Urinary bladder (tissue), 4 donors: ENCODE data around the gene BLTP2. TPM values are rescaled to one million over a fixed set of nuclear protein-coding genes. Genes with fewer than 3 reads are reported as not detected.
"Not testable (repeated sequence)": the region's sequence is repeated elsewhere in the genome, so short reads cannot be mapped to it uniquely, and the experiment has no call there.

Source experiments
- DNase-seq: peaks from one replicate; pipeline ENCODE4 v3.0.0-alpha.2; 2015; ENCODE audit errors: extremely low spot score
- H3K27ac ChIP-seq: one replicate; pipeline ENCODE4 v1.5.1; 2013; ENCODE audit warnings: low read depth, mild to moderate bottlenecking, moderate library complexity
- H3K36me3 ChIP-seq: one replicate; pipeline ENCODE4 v1.6.1; 2013; ENCODE audit warnings: mild to moderate bottlenecking, moderate library complexity; ENCODE audit not compliant: insufficient read depth
- H3K4me1 ChIP-seq: one replicate; pipeline ENCODE4 v1.6.1; 2013; ENCODE audit warnings: mild to moderate bottlenecking, moderate library complexity; ENCODE audit not compliant: insufficient read depth
- H3K4me3 ChIP-seq: one replicate; pipeline ENCODE4 v1.5.1; 2013; ENCODE audit warnings: low read depth, low read length
- WGBS: extraction: QIAGEN DNeasy Blood & Tissue Kit; methylation state at CpG from one replicate; pipeline ENCODE4 v1.1.7; 2013; 5-methylcytosine and 5-hydroxymethylcytosine counted together
- polyA plus RNA-seq: library from polyadenylated mRNA; stranded (reverse); fragments of 200-250 nt; gene quantifications from one replicate; pipeline ENCODE4 v1.2.3, GENCODE V29; 2013
- total RNA-seq: library from RNA; depleted of rRNA; stranded (reverse); fragments of >200 nt; gene quantifications from one replicate; pipeline ENCODE4 v1.2.3, GENCODE V29; 2014
- donor health status: healthy with polysubstance abuse.
- donor health status: healthy.

The BLTP2 gene
- total and polyA plus RNA-seq, 2 donors = 42.1 to 66.6 TPM

DNA sequence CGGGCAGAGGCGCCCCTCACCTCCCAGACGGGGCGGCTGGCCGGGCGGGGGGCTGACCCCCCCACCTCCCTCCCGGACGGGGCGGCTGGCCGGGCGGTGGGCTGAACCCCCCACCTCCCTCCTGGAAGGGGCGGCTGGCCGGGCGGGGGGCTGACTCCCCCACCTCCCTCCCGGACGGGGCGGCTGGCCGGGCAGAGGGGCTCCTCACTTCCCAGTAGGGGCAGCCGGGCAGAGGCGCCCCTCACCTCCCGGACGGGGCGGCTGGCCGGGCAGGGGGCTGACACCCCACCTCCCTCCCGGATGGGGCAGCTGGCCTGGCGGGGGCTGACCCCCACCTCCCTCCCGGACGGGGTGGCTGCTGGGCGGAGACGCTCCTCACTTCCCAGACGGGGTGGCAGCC is 40.9 kb downstream of the BLTP2 start:
- WGBS = 95% methylated on average over 27 of the region's 31 CpGs
- not testable (repeated sequence) for H3K4me1 ChIP-seq, H3K4me3 ChIP-seq, H3K27ac ChIP-seq, H3K36me3 ChIP-seq, DNase-seq

GRCh38 chr17:28599311-28600184 is 45.4 kb downstream of the BLTP2 start:
- Histone ChIP-seq H3K27ac (peak overlapping the region; percentile 92), H3K4me3 (peak overlapping the region; percentile 38), H3K36me3 (no peaks in the 10 kb centered on the region), H3K4me1 (peaks cover 1% of the 10 kb centered on the region)
- WGBS = 5% methylated on average over 40 of the region's 40 CpGs
- DNase-seq = peak; percentile 42

GRCh38 chr17:28598799-28599310 is 46.1 kb downstream of the BLTP2 start, which contains the start of gene SPAG5:
TSS of gene SPAG5 (minus strand) at chr17:28599025. CDS start at chr17:28598946, 79 bp downstream.
- under 1% methylated on average over 44 of the region's 44 CpGs for WGBS
- Histone ChIP-seq H3K36me3 (no peaks in the 10 kb centered on the region), H3K4me3 (peak within 1 kb of the TSS; percentile 38), H3K27ac (peak within 1 kb of the TSS; percentile 92), H3K4me1 (peaks cover 1% of the 10 kb centered on the region)
- DNase-seq = peak; percentile 81

- DNase-seq = no peak
- Histone ChIP-seq H3K27ac (no peak overlapping the region), H3K4me3 (peak overlapping the region; percentile 38), H3K4me1 (peaks cover 1% of the 10 kb centered on the region), H3K36me3 (no peaks in the 10 kb centered on the region)
- 4% methylated on average over 17 of the region's 17 CpGs for whole genome bisulfite sequencing
Observed at GRCh38 chr17:28598389-28598788, 46.6 kb downstream of the BLTP2 start.

DNA sequence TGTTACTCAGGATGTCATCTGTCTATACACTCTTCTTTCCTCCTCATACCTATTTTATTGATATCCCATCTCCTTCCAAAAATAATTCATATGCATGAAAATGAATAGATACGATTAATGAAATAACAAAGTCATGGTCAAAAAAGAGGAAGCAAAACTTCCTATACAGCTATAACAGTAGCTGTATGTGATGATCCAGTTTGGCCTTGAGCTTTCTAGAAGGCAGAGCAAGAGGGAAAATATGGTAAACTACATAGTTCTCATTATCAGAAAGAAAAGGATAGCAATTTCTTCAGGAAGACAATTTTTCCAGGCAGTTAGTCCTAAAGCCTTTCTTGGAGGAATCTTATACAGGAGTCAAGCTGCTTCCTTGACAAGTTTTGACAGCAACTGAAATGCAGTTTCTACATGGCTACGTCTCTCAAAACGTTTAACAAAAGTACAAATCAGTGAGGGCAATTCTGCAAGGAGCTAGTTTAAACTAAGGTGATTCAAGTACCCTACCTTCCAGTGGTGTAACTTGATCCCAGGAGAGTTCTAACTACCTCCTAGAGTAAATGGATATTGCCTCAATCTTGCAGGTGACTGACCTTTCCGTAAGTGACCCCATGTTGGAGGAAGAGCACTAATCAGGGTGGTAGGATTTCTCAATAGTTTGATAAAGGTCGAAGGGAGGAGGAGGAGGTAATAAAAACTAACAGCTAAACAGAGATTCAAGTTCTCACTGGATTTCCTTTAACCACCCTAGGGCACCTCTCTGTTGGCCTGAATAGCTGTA is 47.2 kb downstream of the BLTP2 start:
- Histone ChIP-seq H3K4me1 (peaks cover 1% of the 10 kb centered on the region), H3K36me3 (no peaks in the 10 kb centered on the region), H3K4me3 (no peak overlapping the region), H3K27ac (no peak overlapping the region)
- DNase-seq = no peak
- WGBS = 37% methylated on average over 5 of the region's 5 CpGs

Other genes starting within 250 kb of the BLTP2 start
- 11.2 TPM for gene SLC46A1, start 238.9 kb downstream of the BLTP2 start, total RNA-seq
- gene SLC46A1, start 238.9 kb downstream of the BLTP2 start, polyA plus RNA-seq = 7.4 TPM
- not detected for gene SLC13A2, start 171.5 kb downstream of the BLTP2 start, total RNA-seq
- 0.03 TPM for gene SLC13A2, start 171.5 kb downstream of the BLTP2 start, polyA plus RNA-seq
- gene FOXN1, start 138.8 kb downstream of the BLTP2 start, total RNA-seq = 0.11 TPM
- 0.13 TPM for gene FOXN1, start 138.8 kb downstream of the BLTP2 start, polyA plus RNA-seq
- 15.2 TPM for gene UNC119, start 92.5 kb downstream of the BLTP2 start, total RNA-seq
- gene UNC119, start 92.5 kb downstream of the BLTP2 start, polyA plus RNA-seq = 24.4 TPM
- 21.1 TPM for gene PIGS, start 73.6 kb downstream of the BLTP2 start, total RNA-seq
- 64.4 TPM for gene PIGS, start 73.6 kb downstream of the BLTP2 start, polyA plus RNA-seq
- gene ALDOC, start 68.3 kb downstream of the BLTP2 start, total RNA-seq = 9.6 TPM
- gene ALDOC, start 68.3 kb downstream of the BLTP2 start, polyA plus RNA-seq = 34.2 TPM
- gene SPAG5, start 46.1 kb downstream of the BLTP2 start, total RNA-seq = 17.9 TPM
- gene SPAG5, start 46.1 kb downstream of the BLTP2 start, polyA plus RNA-seq = 2.7 TPM
- gene RSKR, start 31.0 kb downstream of the BLTP2 start, total RNA-seq = 13.0 TPM
- gene RSKR, start 31.0 kb downstream of the BLTP2 start, polyA plus RNA-seq = 2.4 TPM
- 35.8 TPM for gene SDF2, start 16.7 kb upstream of the BLTP2 start, total RNA-seq
- gene SDF2, start 16.7 kb upstream of the BLTP2 start, polyA plus RNA-seq = 73.1 TPM
- gene SUPT6H, start 17.0 kb upstream of the BLTP2 start, total RNA-seq = 47.2 TPM
- 42.1 TPM for gene SUPT6H, start 17.0 kb upstream of the BLTP2 start, polyA plus RNA-seq
- 1.7 TPM for gene PROCA1, start 66.7 kb upstream of the BLTP2 start, total RNA-seq
- gene PROCA1, start 66.7 kb upstream of the BLTP2 start, polyA plus RNA-seq = 1.8 TPM
- gene RAB34, start 72.7 kb upstream of the BLTP2 start, total RNA-seq = 63.7 TPM
- 170 TPM for gene RAB34, start 72.7 kb upstream of the BLTP2 start, polyA plus RNA-seq
- gene RPL23A, start 74.8 kb upstream of the BLTP2 start, total RNA-seq = 428 TPM
- 1,648 TPM for gene RPL23A, start 74.8 kb upstream of the BLTP2 start, polyA plus RNA-seq
- gene TLCD1, start 81.1 kb upstream of the BLTP2 start, total RNA-seq = 1.7 TPM
- gene TLCD1, start 81.1 kb upstream of the BLTP2 start, polyA plus RNA-seq = 5.1 TPM
- gene NEK8, start 83.6 kb upstream of the BLTP2 start, total RNA-seq = 3.2 TPM
- gene NEK8, start 83.6 kb upstream of the BLTP2 start, polyA plus RNA-seq = 2.1 TPM
- 14.7 TPM for gene TRAF4, start 98.9 kb upstream of the BLTP2 start, total RNA-seq
- gene TRAF4, start 98.9 kb upstream of the BLTP2 start, polyA plus RNA-seq = 22.8 TPM
- gene FAM222B, start 197.6 kb upstream of the BLTP2 start, total RNA-seq = 6.8 TPM
- 15.0 TPM for gene FAM222B, start 197.6 kb upstream of the BLTP2 start, polyA plus RNA-seq
- gene ERAL1, start 209.9 kb upstream of the BLTP2 start, total RNA-seq = 16.0 TPM
- gene ERAL1, start 209.9 kb upstream of the BLTP2 start, polyA plus RNA-seq = 35.8 TPM